NB4 (cell line): Measurements from ENCODE around the gene VAV2.

Experiments used
- MYC ChIP-seq: IDR thresholded peaks from 2 replicates; pipeline ENCODE4 v1.6.1; 2011; ENCODE audit warnings: low read depth, low read length
- POLR2A ChIP-seq: IDR thresholded peaks from 2 replicates; pipeline ENCODE4 v1.6.1; 2011; ENCODE audit warnings: mild to moderate bottlenecking; ENCODE audit not compliant: insufficient read length; ENCODE audit errors: extremely low read depth
- TF ChIP-seq, protein P1 (sequence below): IDR thresholded peaks from one replicate; pipeline ENCODE4 v1.5.1; 2012; ENCODE audit warnings: low read depth, low read length

DNA sequence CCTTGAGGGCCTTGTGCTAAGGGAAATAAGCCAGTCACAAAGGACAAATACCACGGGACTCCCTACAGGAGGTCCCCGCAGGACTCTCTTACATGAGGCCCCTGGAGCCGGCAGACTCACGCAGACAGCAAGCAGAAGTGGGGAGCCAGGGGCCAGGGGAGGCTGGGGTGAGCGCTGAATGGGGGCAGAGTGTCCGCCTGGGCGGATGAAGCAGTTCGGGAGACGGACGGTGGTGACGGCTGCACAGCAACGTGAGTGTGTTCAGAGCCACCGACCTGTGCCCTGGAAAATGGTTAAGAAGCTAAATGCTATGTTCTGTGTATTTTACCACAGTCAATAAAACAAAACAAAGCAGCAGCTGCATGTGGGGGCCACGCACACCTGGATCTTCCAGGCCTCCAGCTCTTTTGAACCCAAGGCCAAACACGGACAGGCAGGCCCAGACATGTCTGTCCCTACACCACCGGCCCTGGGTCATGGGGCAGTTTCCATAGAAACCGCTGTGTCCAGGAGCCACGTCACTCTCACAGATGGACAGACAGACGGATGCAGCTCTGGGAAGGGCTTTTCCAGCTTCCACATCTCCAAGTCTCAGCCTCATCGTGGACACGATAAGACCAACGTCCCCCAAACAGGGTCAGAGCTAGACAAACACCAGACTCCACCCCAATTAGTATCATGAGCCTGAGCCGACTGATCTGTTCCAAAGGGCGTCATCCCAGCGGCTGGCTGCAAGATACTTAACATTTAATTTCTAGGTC is 103.9 kb downstream of the VAV2 start:
- TF ChIP-seq, protein P1, sequence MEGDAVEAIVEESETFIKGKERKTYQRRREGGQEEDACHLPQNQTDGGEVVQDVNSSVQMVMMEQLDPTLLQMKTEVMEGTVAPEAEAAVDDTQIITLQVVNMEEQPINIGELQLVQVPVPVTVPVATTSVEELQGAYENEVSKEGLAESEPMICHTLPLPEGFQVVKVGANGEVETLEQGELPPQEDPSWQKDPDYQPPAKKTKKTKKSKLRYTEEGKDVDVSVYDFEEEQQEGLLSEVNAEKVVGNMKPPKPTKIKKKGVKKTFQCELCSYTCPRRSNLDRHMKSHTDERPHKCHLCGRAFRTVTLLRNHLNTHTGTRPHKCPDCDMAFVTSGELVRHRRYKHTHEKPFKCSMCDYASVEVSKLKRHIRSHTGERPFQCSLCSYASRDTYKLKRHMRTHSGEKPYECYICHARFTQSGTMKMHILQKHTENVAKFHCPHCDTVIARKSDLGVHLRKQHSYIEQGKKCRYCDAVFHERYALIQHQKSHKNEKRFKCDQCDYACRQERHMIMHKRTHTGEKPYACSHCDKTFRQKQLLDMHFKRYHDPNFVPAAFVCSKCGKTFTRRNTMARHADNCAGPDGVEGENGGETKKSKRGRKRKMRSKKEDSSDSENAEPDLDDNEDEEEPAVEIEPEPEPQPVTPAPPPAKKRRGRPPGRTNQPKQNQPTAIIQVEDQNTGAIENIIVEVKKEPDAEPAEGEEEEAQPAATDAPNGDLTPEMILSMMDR = no peak
- no peak for TF ChIP-seq POLR2A
- no peak for TF ChIP-seq MYC
